ENCODE data around the gene FAM170B.

Gene FAM170B

GRCh38 chr10:49115015-49115795, 18.6 kb downstream of the FAM170B start, which contains the start of gene VSTM4:
Gene VSTM4 (minus strand): TSS chr10:49115522. CDS start chr10:49115485, 37 bp downstream.
- Histone ChIP-seq H3K9me3 (ENCODE audit: control insufficient read depth in 5 of 5, low read length in 5 of 5) (no peaks in the 10 kb centered on the region), H3K27me3 (ENCODE audit: control insufficient read depth in 5 of 5, insufficient read depth in 4 of 5, low read length in 5 of 5) (no peaks in the 10 kb centered on the region), H3K4me1 (ENCODE audit: control insufficient read depth in 5 of 5, insufficient read depth in 5 of 5, low read length in 5 of 5) (peaks cover 7 to 60% (median 53%) of the 10 kb centered on the region in 5 donors), H3K9ac (ENCODE audit: low read length in 5 of 5) (peak within 1 kb of the TSS; percentile 7 to 84 (median 66)), H3K36me3 (ENCODE audit: control insufficient read depth in 5 of 5, insufficient read depth in 5 of 5, low read length in 5 of 5) (no peaks in the 10 kb centered on the region), H3K4me3 (ENCODE audit: low read depth in 1 of 5, low read length in 5 of 5) (peak within 1 kb of the TSS; percentile 77 to 87 (median 82)), H3K27ac (ENCODE audit: low read depth, low read length) (peak within 1 kb of the TSS; percentile 35)

GRCh38 chr10:49114718-49115014, 19.2 kb downstream of the FAM170B start:
- H3K9me3 ChIP-seq (ENCODE audit: control insufficient read depth in 5 of 5, low read length in 5 of 5), result no peaks in the 10 kb centered on the region
- H3K27ac ChIP-seq (ENCODE audit: low read depth, low read length), result peak overlapping the region; percentile 35
- peak overlapping the region; percentile 7 to 84 (median 66) for H3K9ac ChIP-seq (ENCODE audit: low read length in 5 of 5)
- peaks cover 9 to 66% (median 58%) of the 10 kb centered on the region in 5 donors for H3K4me1 ChIP-seq (ENCODE audit: control insufficient read depth in 5 of 5, insufficient read depth in 5 of 5, low read length in 5 of 5)
- no peaks in the 10 kb centered on the region for H3K27me3 ChIP-seq (ENCODE audit: control insufficient read depth in 5 of 5, insufficient read depth in 4 of 5, low read length in 5 of 5)
- peak overlapping the region; percentile 77 to 87 (median 82) for H3K4me3 ChIP-seq (ENCODE audit: low read depth in 1 of 5, low read length in 5 of 5)
- no peaks in the 10 kb centered on the region for H3K36me3 ChIP-seq (ENCODE audit: control insufficient read depth in 5 of 5, insufficient read depth in 5 of 5, low read length in 5 of 5)

- H3K27me3 ChIP-seq (ENCODE audit: control insufficient read depth in 5 of 5, insufficient read depth in 4 of 5, low read length in 5 of 5), result no peaks in the 10 kb centered on the region
- peak overlapping the region in 2 of 5 donors; percentile 8 to 84 for H3K9ac ChIP-seq (ENCODE audit: low read length in 5 of 5)
- H3K9me3 ChIP-seq (ENCODE audit: control insufficient read depth in 5 of 5, low read length in 5 of 5), result no peaks in the 10 kb centered on the region
- H3K4me1 ChIP-seq (ENCODE audit: control insufficient read depth in 5 of 5, insufficient read depth in 5 of 5, low read length in 5 of 5), result peaks cover 10 to 68% (median 63%) of the 10 kb centered on the region in 5 donors
- no peaks in the 10 kb centered on the region for H3K36me3 ChIP-seq (ENCODE audit: control insufficient read depth in 5 of 5, insufficient read depth in 5 of 5, low read length in 5 of 5)
- no peak overlapping the region for H3K27ac ChIP-seq (ENCODE audit: low read depth, low read length)
- peak overlapping the region; percentile 23 to 86 (median 77) for H3K4me3 ChIP-seq (ENCODE audit: low read depth in 1 of 5, low read length in 5 of 5)
These were observed 20.1 kb downstream of the FAM170B start for GRCh38 chr10:49113741-49114141.

- no peaks in the 10 kb centered on the region for H3K27me3 ChIP-seq (ENCODE audit: control insufficient read depth in 5 of 5, insufficient read depth in 4 of 5, low read length in 5 of 5)
- H3K4me3 ChIP-seq (ENCODE audit: low read depth in 1 of 5, low read length in 5 of 5), result peak overlapping the region in 1 of 5 donors; percentile 7
- no peaks in the 10 kb centered on the region for H3K36me3 ChIP-seq (ENCODE audit: control insufficient read depth in 5 of 5, insufficient read depth in 5 of 5, low read length in 5 of 5)
- H3K4me1 ChIP-seq (ENCODE audit: control insufficient read depth in 5 of 5, insufficient read depth in 5 of 5, low read length in 5 of 5), result peaks cover 10 to 68% (median 65%) of the 10 kb centered on the region in 5 donors
- H3K9ac ChIP-seq (ENCODE audit: low read length in 5 of 5), result peak overlapping the region in 2 of 5 donors; percentile 12 to 21
- no peak overlapping the region for H3K27ac ChIP-seq (ENCODE audit: low read depth, low read length)
- no peaks in the 10 kb centered on the region for H3K9me3 ChIP-seq (ENCODE audit: control insufficient read depth in 5 of 5, low read length in 5 of 5)
These were observed 21.0 kb downstream of the FAM170B start for GRCh38 chr10:49112851-49113250.

- H3K9me3 ChIP-seq (ENCODE audit: control insufficient read depth in 5 of 5, low read length in 5 of 5), result no peaks in the 10 kb centered on the region
- peaks cover 0 to 6% (median 3%) of the 10 kb centered on the region in 5 donors for H3K36me3 ChIP-seq (ENCODE audit: control insufficient read depth in 5 of 5, insufficient read depth in 5 of 5, low read length in 5 of 5)
- no peak overlapping the region for H3K4me3 ChIP-seq (ENCODE audit: low read depth in 1 of 5, low read length in 5 of 5)
- no peaks in the 10 kb centered on the region for H3K27me3 ChIP-seq (ENCODE audit: control insufficient read depth in 5 of 5, insufficient read depth in 4 of 5, low read length in 5 of 5)
- H3K9ac ChIP-seq (ENCODE audit: low read length in 5 of 5), result no peak overlapping the region
- peaks cover 10 to 64% (median 61%) of the 10 kb centered on the region in 5 donors for H3K4me1 ChIP-seq (ENCODE audit: control insufficient read depth in 5 of 5, insufficient read depth in 5 of 5, low read length in 5 of 5)
- no peak overlapping the region for H3K27ac ChIP-seq (ENCODE audit: low read depth, low read length)
These were observed 21.7 kb downstream of the FAM170B start for GRCh38 chr10:49112098-49112497.

- H3K4me3 ChIP-seq (ENCODE audit: low read depth in 1 of 5, low read length in 5 of 5), result no peak overlapping the region
- no peak overlapping the region for H3K27ac ChIP-seq (ENCODE audit: low read depth, low read length)
- no peak overlapping the region for H3K9ac ChIP-seq (ENCODE audit: low read length in 5 of 5)
- peaks cover 0 to 7% (median 3%) of the 10 kb centered on the region in 5 donors for H3K36me3 ChIP-seq (ENCODE audit: control insufficient read depth in 5 of 5, insufficient read depth in 5 of 5, low read length in 5 of 5)
- H3K27me3 ChIP-seq (ENCODE audit: control insufficient read depth in 5 of 5, insufficient read depth in 4 of 5, low read length in 5 of 5), result no peaks in the 10 kb centered on the region
- no peaks in the 10 kb centered on the region for H3K9me3 ChIP-seq (ENCODE audit: control insufficient read depth in 5 of 5, low read length in 5 of 5)
- H3K4me1 ChIP-seq (ENCODE audit: control insufficient read depth in 5 of 5, insufficient read depth in 5 of 5, low read length in 5 of 5), result peaks cover 12 to 71% (median 68%) of the 10 kb centered on the region in 5 donors
These were observed 22.5 kb downstream of the FAM170B start for GRCh38 chr10:49111320-49111698.

GRCh38 chr10:49110684-49111319, 23.0 kb downstream of the FAM170B start:
- no peak overlapping the region for H3K27ac ChIP-seq (ENCODE audit: low read depth, low read length)
- H3K4me1 ChIP-seq (ENCODE audit: control insufficient read depth in 5 of 5, insufficient read depth in 5 of 5, low read length in 5 of 5), result peaks cover 14 to 71% (median 70%) of the 10 kb centered on the region in 5 donors
- no peaks in the 10 kb centered on the region for H3K9me3 ChIP-seq (ENCODE audit: control insufficient read depth in 5 of 5, low read length in 5 of 5)
- H3K4me3 ChIP-seq (ENCODE audit: low read depth in 1 of 5, low read length in 5 of 5), result no peak overlapping the region
- H3K27me3 ChIP-seq (ENCODE audit: control insufficient read depth in 5 of 5, insufficient read depth in 4 of 5, low read length in 5 of 5), result no peaks in the 10 kb centered on the region
- H3K9ac ChIP-seq (ENCODE audit: low read length in 5 of 5), result no peak overlapping the region
- H3K36me3 ChIP-seq (ENCODE audit: control insufficient read depth in 5 of 5, insufficient read depth in 5 of 5, low read length in 5 of 5), result peaks cover 0 to 7% (median 3%) of the 10 kb centered on the region in 5 donors

- Histone ChIP-seq H3K4me1 (ENCODE audit: control insufficient read depth in 5 of 5, insufficient read depth in 5 of 5, low read length in 5 of 5) (peaks cover 14 to 69% (median 65%) of the 10 kb centered on the region in 5 donors), H3K27me3 (ENCODE audit: control insufficient read depth in 5 of 5, insufficient read depth in 4 of 5, low read length in 5 of 5) (no peaks in the 10 kb centered on the region), H3K36me3 (ENCODE audit: control insufficient read depth in 5 of 5, insufficient read depth in 5 of 5, low read length in 5 of 5) (peaks cover 0 to 7% (median 3%) of the 10 kb centered on the region in 5 donors), H3K27ac (ENCODE audit: low read depth, low read length) (no peak overlapping the region), H3K9me3 (ENCODE audit: control insufficient read depth in 5 of 5, low read length in 5 of 5) (no peaks in the 10 kb centered on the region), H3K9ac (ENCODE audit: low read length in 5 of 5) (no peak overlapping the region), H3K4me3 (ENCODE audit: low read depth in 1 of 5, low read length in 5 of 5) (peak overlapping the region in 1 of 5 donors; percentile 1)
These were observed 24.0 kb downstream of the FAM170B start for GRCh38 chr10:49109669-49110340.

GRCh38 chr10:49108656-49109055, 25.2 kb downstream of the FAM170B start:
- Histone ChIP-seq H3K9ac (ENCODE audit: low read length in 5 of 5) (no peak overlapping the region), H3K36me3 (ENCODE audit: control insufficient read depth in 5 of 5, insufficient read depth in 5 of 5, low read length in 5 of 5) (peaks cover 0 to 7% (median 3%) of the 10 kb centered on the region in 5 donors), H3K4me3 (ENCODE audit: low read depth in 1 of 5, low read length in 5 of 5) (no peak overlapping the region), H3K4me1 (ENCODE audit: control insufficient read depth in 5 of 5, insufficient read depth in 5 of 5, low read length in 5 of 5) (peaks cover 12 to 62% (median 60%) of the 10 kb centered on the region in 5 donors), H3K9me3 (ENCODE audit: control insufficient read depth in 5 of 5, low read length in 5 of 5) (no peaks in the 10 kb centered on the region), H3K27me3 (ENCODE audit: control insufficient read depth in 5 of 5, insufficient read depth in 4 of 5, low read length in 5 of 5) (no peaks in the 10 kb centered on the region), H3K27ac (ENCODE audit: low read depth, low read length) (no peak overlapping the region)

Data from subcutaneous abdominal adipose tissue (tissue), 5 donors.